NCI-H128 (cell line): ENCODE data around the gene SYNPO2.
"Not testable (repeated sequence)": the region's sequence is repeated elsewhere in the genome, so short reads cannot be mapped to it uniquely, and the experiment has no call there.

Experiments
- DNase-seq: peaks from one replicate; lab custom pipeline; 2025; ENCODE audit not compliant: unreplicated experiment; lab: John Stamatoyannopoulos, UW

Gene SYNPO2

GRCh38 chr4:118995693-118996391 is 107.2 kb downstream of the SYNPO2 start:
- DNase-seq, result no peak

GRCh38 chr4:118997601-118998000 is 108.9 kb downstream of the SYNPO2 start:
- no peak for DNase-seq

- DNase-seq, result no peak
These were observed 111.3 kb downstream of the SYNPO2 start for GRCh38 chr4:118999919-119000318.

GRCh38 chr4:119000400-119000799 is 111.7 kb downstream of the SYNPO2 start:
- no peak for DNase-seq

- no peak for DNase-seq
These were observed 113.8 kb downstream of the SYNPO2 start for GRCh38 chr4:119002476-119002875.

GRCh38 chr4:119003001-119003400 is 114.3 kb downstream of the SYNPO2 start:
- not testable (repeated sequence) for DNase-seq

- DNase-seq, result no peak
These were observed 117.3 kb downstream of the SYNPO2 start for GRCh38 chr4:119005928-119006460.

GRCh38 chr4:119008761-119009160 is 120.1 kb downstream of the SYNPO2 start:
- DNase-seq, result no peak

GRCh38 chr4:119010221-119010620 is 121.6 kb downstream of the SYNPO2 start:
- not testable (repeated sequence) for DNase-seq

GRCh38 chr4:119010909-119011606 is 122.4 kb downstream of the SYNPO2 start:
- no peak for DNase-seq

- no peak for DNase-seq
These were observed 122.9 kb downstream of the SYNPO2 start for GRCh38 chr4:119011607-119011988.

GRCh38 chr4:119014658-119015057 is 126.0 kb downstream of the SYNPO2 start:
- no peak for DNase-seq

- DNase-seq, result no peak
These were observed 128.0 kb downstream of the SYNPO2 start for GRCh38 chr4:119016636-119017035.

- DNase-seq, result no peak
These were observed 129.0 kb downstream of the SYNPO2 start for GRCh38 chr4:119017636-119018035.

GRCh38 chr4:119020158-119020557 is 131.5 kb downstream of the SYNPO2 start:
- DNase-seq, result no peak

GRCh38 chr4:119022520-119022919 is 133.9 kb downstream of the SYNPO2 start:
- not testable (repeated sequence) for DNase-seq

- DNase-seq, result no peak
These were observed 135.4 kb downstream of the SYNPO2 start for GRCh38 chr4:119024102-119024501.

GRCh38 chr4:119025420-119025819 is 136.8 kb downstream of the SYNPO2 start:
- no peak for DNase-seq

- no peak for DNase-seq
These were observed 137.4 kb downstream of the SYNPO2 start for GRCh38 chr4:119025916-119026661.

GRCh38 chr4:119026662-119027444 is 138.2 kb downstream of the SYNPO2 start:
- DNase-seq, result no peak

GRCh38 chr4:119027811-119028210 is 139.2 kb downstream of the SYNPO2 start:
- DNase-seq, result no peak
